ENCODE results near the gene ATG2B.

Gene ATG2B

GRCh38 chr14:96362965-96363750 lies at the start of gene ATG2B, which contains the start of gene GSKIP:
TSS of gene ATG2B (minus strand) at chr14:96363341. CDS start at chr14:96362976, 365 bp downstream.
TSS of gene GSKIP (plus strand) at chr14:96363526. CDS start at chr14:96382248, 18,722 bp downstream.
- DNase-seq, result peak; percentile 72 to 82

- DNase-seq, result no peak
Measured at GRCh38 chr14:96410119-96410518, 47.0 kb upstream of the ATG2B start.

- no peak for DNase-seq
Measured at GRCh38 chr14:96409701-96410100, 46.6 kb upstream of the ATG2B start.

- DNase-seq, result no peak
Measured at GRCh38 chr14:96408608-96409007, 45.5 kb upstream of the ATG2B start.

GRCh38 chr14:96407935-96408570 lies 44.9 kb upstream of the ATG2B start:
- DNase-seq, result no peak

GRCh38 chr14:96405677-96406076 lies 42.5 kb upstream of the ATG2B start:
- no peak for DNase-seq

GRCh38 chr14:96403409-96403808 lies 40.3 kb upstream of the ATG2B start:
- DNase-seq, result no peak

GRCh38 chr14:96400495-96400894 lies 37.4 kb upstream of the ATG2B start:
- DNase-seq, result no peak

- DNase-seq, result no peak
Measured at GRCh38 chr14:96399405-96399804, 36.3 kb upstream of the ATG2B start.

GRCh38 chr14:96398921-96399320 lies 35.8 kb upstream of the ATG2B start:
- DNase-seq, result no peak

- no peak for DNase-seq
Measured at GRCh38 chr14:96398432-96398831, 35.3 kb upstream of the ATG2B start.

GRCh38 chr14:96394047-96394815 lies 31.1 kb upstream of the ATG2B start:
- no peak for DNase-seq

GRCh38 chr14:96393071-96393691 lies 30.0 kb upstream of the ATG2B start:
- DNase-seq, result no peak

- peak; percentile 85 for DNase-seq
Measured at GRCh38 chr14:96391293-96392118, 28.4 kb upstream of the ATG2B start.

GRCh38 chr14:96390965-96391292 lies 27.8 kb upstream of the ATG2B start:
- no peak for DNase-seq

- no peak for DNase-seq
Measured at GRCh38 chr14:96385385-96385784, 22.2 kb upstream of the ATG2B start.

- DNase-seq, result no peak
Measured at GRCh38 chr14:96384740-96385139, 21.6 kb upstream of the ATG2B start.

- DNase-seq, result no peak
Measured at GRCh38 chr14:96384053-96384452, 20.9 kb upstream of the ATG2B start.

GRCh38 chr14:96383445-96383844 lies 20.3 kb upstream of the ATG2B start:
- no peak for DNase-seq

- no peak for DNase-seq
Measured at GRCh38 chr14:96380735-96381134, 17.6 kb upstream of the ATG2B start.

GRCh38 chr14:96376093-96376492 lies 13.0 kb upstream of the ATG2B start:
- DNase-seq, result no peak

- DNase-seq, result no peak
Measured at GRCh38 chr14:96373538-96373937, 10.4 kb upstream of the ATG2B start.

Data from Kasumi-1 (cell line).